ENCODE measurements around the gene WHRN. TPM values are rescaled to one million over a fixed set of nuclear protein-coding genes. Genes with fewer than 3 reads are reported as not detected.
A peak's percentile ranks its signal among the peaks of the same experiment; 100 is the strongest.

The WHRN gene
- total RNA-seq, 1 donor from 2014 or later, result 6.9 TPM

- Mint-ChIP-seq H3K4me1 (ENCODE audit: low read depth) (peaks cover 37% of the 10 kb centered on the region), H3K4me3 (ENCODE audit: unreplicated experiment) (peak overlapping the region; percentile 65), H3K27ac (ENCODE audit: unreplicated experiment) (peak overlapping the region; percentile 96), H3K27me3 (ENCODE audit: low read depth) (peaks cover 6% of the 10 kb centered on the region), H3K9me3 (ENCODE audit: low read depth) (no peaks in the 10 kb centered on the region), H3K36me3 (ENCODE audit: low read depth) (no peaks in the 10 kb centered on the region)
- DNase-seq (ENCODE audit: low spot score), result no peak
- TF ChIP-seq, protein P1, sequence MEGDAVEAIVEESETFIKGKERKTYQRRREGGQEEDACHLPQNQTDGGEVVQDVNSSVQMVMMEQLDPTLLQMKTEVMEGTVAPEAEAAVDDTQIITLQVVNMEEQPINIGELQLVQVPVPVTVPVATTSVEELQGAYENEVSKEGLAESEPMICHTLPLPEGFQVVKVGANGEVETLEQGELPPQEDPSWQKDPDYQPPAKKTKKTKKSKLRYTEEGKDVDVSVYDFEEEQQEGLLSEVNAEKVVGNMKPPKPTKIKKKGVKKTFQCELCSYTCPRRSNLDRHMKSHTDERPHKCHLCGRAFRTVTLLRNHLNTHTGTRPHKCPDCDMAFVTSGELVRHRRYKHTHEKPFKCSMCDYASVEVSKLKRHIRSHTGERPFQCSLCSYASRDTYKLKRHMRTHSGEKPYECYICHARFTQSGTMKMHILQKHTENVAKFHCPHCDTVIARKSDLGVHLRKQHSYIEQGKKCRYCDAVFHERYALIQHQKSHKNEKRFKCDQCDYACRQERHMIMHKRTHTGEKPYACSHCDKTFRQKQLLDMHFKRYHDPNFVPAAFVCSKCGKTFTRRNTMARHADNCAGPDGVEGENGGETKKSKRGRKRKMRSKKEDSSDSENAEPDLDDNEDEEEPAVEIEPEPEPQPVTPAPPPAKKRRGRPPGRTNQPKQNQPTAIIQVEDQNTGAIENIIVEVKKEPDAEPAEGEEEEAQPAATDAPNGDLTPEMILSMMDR (IDR thresholded peaks at IDR 0.05), result no peak
Measured at GRCh38 chr9:114501796-114502682, 3.2 kb downstream of the WHRN start.

DNA sequence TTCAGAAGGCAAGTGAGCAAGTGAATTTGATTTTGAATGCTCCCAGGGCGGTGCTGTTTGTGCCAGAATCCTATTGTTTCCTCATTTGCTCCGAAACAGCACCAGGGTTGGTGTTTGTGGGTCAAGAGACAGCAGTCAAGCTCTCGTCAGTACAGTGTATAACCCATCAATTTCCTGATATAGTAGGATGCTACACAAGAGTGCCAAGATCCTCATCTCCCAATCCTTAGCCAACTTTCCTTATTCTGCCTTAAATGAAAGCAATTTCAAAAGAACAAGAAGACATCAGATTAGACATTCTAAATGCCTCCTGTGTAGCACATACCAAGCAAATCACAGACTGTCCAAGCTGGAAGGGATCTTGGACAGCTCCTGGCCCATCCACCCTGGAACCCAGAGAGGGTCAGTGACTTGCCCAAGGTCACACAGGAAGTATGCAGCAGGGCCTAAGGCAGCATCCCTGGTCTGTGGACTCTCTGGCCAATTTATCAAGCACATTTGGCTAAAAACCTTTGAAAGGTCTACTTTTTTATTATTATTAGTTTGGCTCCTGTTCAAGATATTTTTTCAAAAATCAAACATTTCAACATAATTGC is 4.5 kb downstream of the WHRN start:
- no peak for DNase-seq (ENCODE audit: low spot score)
- no peaks in the 10 kb centered on the region for H3K9me3 Mint-ChIP-seq (ENCODE audit: low read depth)
- no peaks in the 10 kb centered on the region for H3K36me3 Mint-ChIP-seq (ENCODE audit: low read depth)
- H3K27me3 Mint-ChIP-seq (ENCODE audit: low read depth), result no peaks in the 10 kb centered on the region
- H3K4me3 Mint-ChIP-seq (ENCODE audit: unreplicated experiment), result no peak overlapping the region
- H3K4me1 Mint-ChIP-seq (ENCODE audit: low read depth), result peaks cover 35% of the 10 kb centered on the region
- TF ChIP-seq, protein P1 (IDR thresholded peaks at IDR 0.05), result no peak
- H3K27ac Mint-ChIP-seq (ENCODE audit: unreplicated experiment), result no peak overlapping the region

GRCh38 chr9:114499941-114500696 is 5.2 kb downstream of the WHRN start:
- no peak overlapping the region for H3K4me3 Mint-ChIP-seq (ENCODE audit: unreplicated experiment)
- H3K4me1 Mint-ChIP-seq (ENCODE audit: low read depth), result peaks cover 31% of the 10 kb centered on the region
- TF ChIP-seq, protein P1 (IDR thresholded peaks at IDR 0.05), result no peak
- no peaks in the 10 kb centered on the region for H3K36me3 Mint-ChIP-seq (ENCODE audit: low read depth)
- no peak for DNase-seq (ENCODE audit: low spot score)
- H3K9me3 Mint-ChIP-seq (ENCODE audit: low read depth), result no peaks in the 10 kb centered on the region
- peaks cover 5% of the 10 kb centered on the region for H3K27me3 Mint-ChIP-seq (ENCODE audit: low read depth)
- H3K27ac Mint-ChIP-seq (ENCODE audit: unreplicated experiment), result no peak overlapping the region

DNA sequence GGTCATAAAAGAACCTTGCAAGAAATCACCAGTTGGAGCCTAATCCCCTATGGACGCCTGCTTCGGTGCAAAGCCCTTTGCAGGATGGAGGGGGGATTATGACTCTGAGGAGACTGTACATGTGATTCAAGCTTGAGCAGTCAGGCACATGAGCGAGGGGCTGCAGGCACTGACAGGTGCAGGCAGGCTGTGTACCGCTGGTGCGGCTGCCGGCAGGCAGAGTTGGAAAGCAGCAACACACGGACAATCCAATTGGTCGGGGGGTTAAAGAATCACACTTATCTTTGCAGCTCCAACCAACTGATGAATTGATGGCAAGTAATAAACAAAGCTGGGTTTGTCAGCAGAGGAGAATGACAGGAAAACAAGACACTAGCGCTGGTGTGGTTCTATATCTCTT is 5.7 kb downstream of the WHRN start:
- no peaks in the 10 kb centered on the region for H3K9me3 Mint-ChIP-seq (ENCODE audit: low read depth)
- no peak overlapping the region for H3K27ac Mint-ChIP-seq (ENCODE audit: unreplicated experiment)
- DNase-seq (ENCODE audit: low spot score), result no peak
- H3K4me3 Mint-ChIP-seq (ENCODE audit: unreplicated experiment), result no peak overlapping the region
- H3K36me3 Mint-ChIP-seq (ENCODE audit: low read depth), result no peaks in the 10 kb centered on the region
- TF ChIP-seq, protein P1 (IDR thresholded peaks at IDR 0.05), result no peak
- H3K4me1 Mint-ChIP-seq (ENCODE audit: low read depth), result peaks cover 31% of the 10 kb centered on the region
- peaks cover 7% of the 10 kb centered on the region for H3K27me3 Mint-ChIP-seq (ENCODE audit: low read depth)
